ENCODE measurements around the gene PCYT2.

Gene PCYT2

GRCh38 chr17:81851423-81851822 lies 59.8 kb downstream of the PCYT2 start:
- DNase-seq = no peak

Data from inflammatory macrophage (primary cell).